ENCODE measurements around the gene TMED4.
A peak's percentile ranks its signal among the peaks of the same experiment; 100 is the strongest.

The TMED4 gene

DNA sequence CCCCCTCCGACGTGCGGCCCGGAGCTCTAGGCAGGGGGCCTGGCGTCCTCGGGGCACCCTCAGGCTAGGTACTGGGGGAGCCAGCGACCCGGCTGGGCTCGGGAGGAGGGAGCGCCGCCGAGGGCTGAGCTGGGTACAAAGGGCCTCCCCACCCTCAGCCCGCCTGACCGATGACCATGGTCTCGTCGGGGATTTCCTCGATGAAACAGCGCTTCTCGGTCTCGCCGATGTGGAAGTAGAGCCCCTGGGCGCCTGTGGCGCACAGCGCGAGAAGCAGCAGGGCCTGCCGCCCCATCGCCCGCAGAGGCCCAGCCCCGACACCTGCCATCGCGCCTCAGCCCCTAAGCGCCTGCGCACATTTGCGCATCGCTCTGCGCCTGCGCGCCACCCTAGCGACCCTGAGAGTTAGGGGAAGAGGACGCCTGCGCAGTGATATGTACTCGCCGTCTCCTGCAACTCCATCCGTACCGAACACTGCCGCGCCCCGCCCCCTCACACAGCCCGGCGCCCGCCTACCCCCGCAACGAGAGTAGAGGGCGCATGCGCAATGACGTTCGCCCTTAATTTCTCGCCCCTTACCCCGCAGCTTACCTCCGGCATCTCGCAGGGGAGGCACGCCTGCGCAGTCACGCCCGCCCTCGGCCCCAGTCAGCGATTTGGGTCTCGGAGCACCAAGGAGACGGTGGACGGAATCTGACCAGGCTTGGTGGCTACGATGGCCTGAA, at the start of gene TMED4:
TSS of gene TMED4 (minus strand) at position 353 of the 725 bp plus-strand sequence. CDS start at position 328, 25 bp downstream.
- DNase-seq, result peak; percentile 100

DNA sequence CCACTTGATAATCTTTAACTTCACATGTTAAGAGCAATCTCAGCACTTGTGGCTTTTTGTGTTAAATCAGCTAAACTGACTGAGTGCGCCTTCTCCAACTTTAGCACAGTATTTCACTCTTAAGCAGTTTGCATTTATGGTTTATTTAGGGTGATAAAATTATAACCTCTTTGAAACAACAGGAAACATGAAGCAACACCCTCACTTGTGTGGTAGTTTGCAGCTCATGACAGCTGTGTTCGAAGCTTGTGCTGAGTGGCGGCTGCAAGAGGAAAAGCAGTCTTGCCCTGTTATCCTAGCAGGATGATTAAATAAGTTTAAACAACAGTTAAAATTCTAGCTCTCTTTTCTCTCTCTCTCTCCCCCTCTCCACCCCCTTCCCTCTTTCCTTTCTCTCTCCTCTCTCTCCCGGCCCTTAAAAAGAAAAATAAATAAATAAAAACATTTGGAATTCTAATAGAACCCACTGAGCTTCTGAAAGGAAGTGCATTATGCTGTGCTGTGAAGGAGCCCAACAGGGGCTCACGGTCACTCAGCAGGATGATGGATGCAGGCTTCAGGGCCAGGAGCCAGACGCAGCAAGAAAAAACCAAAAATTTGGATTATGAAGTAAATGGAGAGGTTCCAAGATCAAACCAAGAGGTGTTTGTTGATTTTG, 49.6 kb upstream of the TMED4 start:
- DNase-seq, result peak; percentile 30

- no peak for DNase-seq
These were observed 48.9 kb upstream of the TMED4 start for GRCh38 chr7:44630792-44631457.

GRCh38 chr7:44629829-44630522, 47.9 kb upstream of the TMED4 start:
- DNase-seq, result no peak

- no peak for DNase-seq
These were observed 44.6 kb upstream of the TMED4 start for GRCh38 chr7:44626620-44627019.

DNA sequence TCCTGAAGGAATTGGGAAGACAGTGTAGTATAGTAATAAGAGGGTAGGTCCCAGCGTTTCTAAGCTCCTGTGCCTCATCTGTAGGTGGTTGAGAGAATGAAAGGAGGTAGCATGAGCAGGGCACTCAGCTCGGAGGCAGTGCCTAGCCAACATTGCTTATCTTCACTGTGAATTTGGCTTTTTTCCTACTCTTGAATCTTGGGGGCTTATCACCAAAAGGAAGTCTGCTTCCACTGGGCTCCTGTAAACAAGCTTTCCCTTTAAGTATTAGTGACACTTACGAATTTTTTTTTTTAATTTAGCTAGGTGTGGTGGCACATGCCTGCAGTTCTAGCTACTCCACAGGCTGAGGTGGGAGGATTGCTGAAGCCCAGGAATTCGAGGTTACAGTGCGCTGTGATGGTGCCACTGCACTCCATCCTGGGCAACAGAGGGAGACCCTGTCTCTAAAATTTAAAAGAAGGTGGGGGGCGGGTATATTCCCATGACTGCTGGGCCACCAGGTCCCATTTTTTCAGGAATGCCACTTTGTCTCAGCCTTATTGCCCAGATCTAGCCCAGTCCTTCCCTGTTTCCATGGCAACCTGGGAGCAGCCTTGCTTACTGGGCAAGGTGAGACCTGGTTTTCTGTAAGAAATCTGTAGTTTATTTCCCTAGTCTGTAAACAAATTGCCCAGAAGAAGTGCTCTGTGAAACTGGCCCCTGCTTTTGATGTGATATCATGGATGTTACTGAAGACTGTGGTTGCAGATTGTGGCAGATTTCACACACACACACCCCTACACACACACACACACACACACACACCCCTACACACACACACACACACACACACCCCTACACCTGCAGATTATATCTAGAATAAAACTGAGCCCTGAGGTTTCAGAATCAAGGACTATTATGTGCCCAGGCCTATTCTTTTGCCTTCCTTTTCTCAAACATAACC, 43.8 kb upstream of the TMED4 start:
- DNase-seq, result no peak

DNA sequence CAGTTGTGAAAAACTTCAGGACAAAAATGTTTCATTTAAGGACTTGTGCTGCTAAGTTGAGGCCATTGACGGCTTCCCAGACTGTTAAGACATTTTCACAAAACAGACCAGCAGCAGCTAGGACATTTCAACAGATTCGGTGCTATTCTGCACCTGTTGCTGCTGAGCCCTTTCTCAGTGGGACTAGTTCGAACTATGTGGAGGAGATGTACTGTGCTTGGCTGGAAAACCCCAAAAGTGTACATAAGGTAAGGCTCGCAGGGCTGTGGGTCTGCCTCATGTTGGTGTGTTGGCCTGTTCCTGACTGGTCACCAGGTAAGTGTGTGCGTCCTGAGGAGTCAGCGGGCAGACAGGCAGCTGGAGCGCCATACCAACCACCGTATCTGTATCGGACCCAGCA, 42.3 kb upstream of the TMED4 start:
- DNase-seq, result no peak

GRCh38 chr7:44622342-44623151, 40.5 kb upstream of the TMED4 start:
- DNase-seq, result no peak

DNA sequence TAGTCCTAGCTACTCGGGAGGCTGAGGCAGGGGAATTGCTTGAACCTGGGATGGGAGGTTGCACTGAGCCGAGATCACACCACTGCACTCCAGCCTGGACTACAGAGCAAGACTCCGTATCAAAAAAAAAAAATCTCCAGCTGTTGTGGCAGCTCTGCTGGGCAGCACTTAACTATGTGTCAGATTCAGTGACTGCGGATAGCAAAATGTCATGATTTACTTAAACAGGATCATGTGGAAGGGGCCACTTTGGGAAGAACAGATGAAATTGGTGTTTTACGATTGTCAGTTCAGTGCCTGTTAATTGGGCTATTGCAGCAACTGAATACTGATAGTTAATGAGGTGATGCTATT, 39.7 kb upstream of the TMED4 start:
- no peak for DNase-seq

GRCh38 chr7:44621034-44621749, 39.2 kb upstream of the TMED4 start:
- DNase-seq, result no peak

- DNase-seq, result no peak
These were observed 36.7 kb upstream of the TMED4 start for GRCh38 chr7:44618753-44619152.

DNA sequence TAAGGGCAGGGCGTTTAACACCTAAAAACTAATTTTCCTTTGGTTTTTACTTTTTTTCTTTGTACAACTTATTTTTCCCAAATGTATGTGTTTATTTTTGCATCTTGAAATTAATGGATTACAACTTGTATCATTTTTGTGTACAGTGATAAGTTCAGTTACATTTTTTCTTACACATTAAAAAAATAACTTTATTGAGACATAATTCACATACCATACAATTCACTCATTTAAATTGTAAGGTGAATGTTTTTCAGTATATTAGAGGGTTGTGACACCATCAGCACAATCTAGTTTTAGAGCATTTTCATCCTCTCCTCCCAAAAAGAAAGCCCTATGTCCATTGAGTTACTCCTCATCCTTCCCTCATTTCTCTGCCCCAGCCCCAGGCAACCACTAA, 36.0 kb upstream of the TMED4 start:
- DNase-seq, result no peak

- DNase-seq, result no peak
These were observed 35.3 kb upstream of the TMED4 start for GRCh38 chr7:44617225-44617890.

DNA sequence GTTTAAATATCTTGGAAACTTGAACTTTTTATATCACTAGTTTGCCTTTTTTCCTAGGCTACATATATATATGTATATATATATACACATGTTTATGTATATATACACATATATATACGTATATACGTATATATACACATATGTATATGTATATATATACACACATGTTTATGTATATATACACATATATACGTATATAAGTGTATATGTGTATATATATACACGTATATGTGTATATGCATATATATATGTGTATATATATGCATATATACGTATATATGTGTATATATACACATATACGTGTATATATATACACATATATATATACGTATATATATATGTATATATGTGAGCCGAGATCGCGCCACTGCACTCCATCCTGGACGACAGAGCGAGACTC, 34.5 kb upstream of the TMED4 start:
- no peak for DNase-seq

DNA sequence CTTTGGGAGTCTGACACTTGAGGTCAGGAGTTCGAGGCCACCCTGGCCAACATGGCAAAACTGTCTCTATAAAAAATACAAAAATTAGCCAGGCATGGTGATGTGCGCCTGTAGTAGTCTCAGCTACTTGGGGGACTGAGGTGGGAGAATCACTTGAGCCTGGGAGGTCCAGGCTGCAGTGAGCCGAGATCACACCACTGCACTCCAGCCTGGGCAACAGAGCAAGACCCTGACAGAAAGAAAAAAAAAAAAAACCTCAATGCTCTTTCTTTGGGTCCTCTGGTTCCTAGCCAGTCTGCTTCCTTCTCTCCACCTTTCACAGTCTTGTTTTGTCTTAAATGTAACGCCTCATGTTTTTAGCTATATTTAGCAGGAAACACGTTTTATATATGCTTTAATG, 33.8 kb upstream of the TMED4 start:
- DNase-seq, result no peak

DNA sequence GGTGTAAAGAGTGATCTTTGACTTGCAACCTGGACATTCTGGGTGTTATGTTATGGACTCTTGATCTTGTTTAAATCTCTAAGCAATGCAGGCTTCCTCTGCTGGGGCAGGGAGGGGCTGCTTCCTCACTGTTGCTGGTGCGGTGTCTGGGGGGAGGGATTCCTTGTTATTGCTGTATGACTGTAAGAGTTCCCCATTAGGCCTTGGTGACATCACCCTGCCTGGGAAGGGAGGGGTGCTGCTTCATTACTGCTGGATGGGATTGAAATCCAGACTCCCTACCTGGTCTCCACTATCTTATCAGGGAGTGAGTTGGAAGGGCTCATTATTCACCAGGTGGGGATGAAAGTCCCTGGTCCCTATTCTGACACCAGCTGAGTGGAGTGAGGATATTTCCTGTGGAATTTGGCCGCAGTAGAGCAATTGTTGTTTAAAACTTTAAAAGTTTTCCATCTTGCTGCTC, 33.1 kb upstream of the TMED4 start:
- no peak for DNase-seq

- DNase-seq, result no peak
These were observed 27.8 kb upstream of the TMED4 start for GRCh38 chr7:44609829-44610228.

GRCh38 chr7:44608916-44609648, 27.1 kb upstream of the TMED4 start:
- no peak for DNase-seq

All from activated CD8-positive, alpha-beta memory T cell treated with anti-CD3 and anti-CD28 coated beads, Interleukin-2, amount 50 U/mL, for 4 hours (primary cell).